ENCODE data around the gene PSPN. TPM values are rescaled to one million over a fixed set of nuclear protein-coding genes. Genes with fewer than 3 reads are reported as not detected.

The PSPN gene
- polyA plus RNA-seq, 1 donor (not counting 4 experiments of a cell fraction or from before 2014, with no cell fraction given), result 0.33 TPM

DNA sequence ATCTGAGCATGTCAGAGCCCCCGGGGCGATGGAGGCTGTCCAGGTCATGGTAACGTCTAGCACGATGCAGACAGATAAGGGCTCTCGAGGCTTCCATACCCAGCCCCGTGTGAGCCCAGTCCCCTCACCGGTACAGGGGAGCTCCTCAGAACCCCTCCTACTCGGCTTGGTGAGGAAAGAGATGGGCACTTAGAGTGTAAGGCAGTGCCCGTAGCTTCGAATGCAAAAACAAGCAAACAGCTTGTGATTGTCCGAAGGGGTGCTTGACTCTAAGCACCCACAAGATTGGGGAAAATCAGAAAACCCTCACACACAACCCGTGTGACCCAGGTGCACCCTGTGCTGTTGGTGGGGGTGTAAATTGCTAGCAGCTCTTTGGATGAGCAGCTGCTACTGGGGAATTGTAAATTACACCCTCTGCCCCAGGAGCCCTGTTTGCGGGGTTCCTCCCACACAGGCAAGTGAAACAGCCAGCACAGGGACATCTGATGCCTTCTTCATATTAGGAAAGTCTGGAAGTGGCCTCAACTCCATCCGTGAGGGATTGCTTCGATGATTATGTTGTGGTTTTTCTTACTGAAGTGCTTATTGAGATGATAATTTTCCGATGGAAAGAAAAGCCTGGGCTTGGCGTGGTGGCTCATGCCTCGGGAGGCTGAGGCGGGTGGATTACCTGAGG lies 918 bp upstream of the PSPN start:
- H4K20me1 ChIP-seq (ENCODE audit: control insufficient read depth, extremely low read depth, insufficient read depth, low read length), result no peaks in the 10 kb centered on the region
- FAIRE-seq, result no peak
- H3K9me1 ChIP-seq (ENCODE audit: control insufficient read depth, extremely low read depth, insufficient read depth, low read length), result no peaks in the 10 kb centered on the region
- TF ChIP-seq, protein P1, sequence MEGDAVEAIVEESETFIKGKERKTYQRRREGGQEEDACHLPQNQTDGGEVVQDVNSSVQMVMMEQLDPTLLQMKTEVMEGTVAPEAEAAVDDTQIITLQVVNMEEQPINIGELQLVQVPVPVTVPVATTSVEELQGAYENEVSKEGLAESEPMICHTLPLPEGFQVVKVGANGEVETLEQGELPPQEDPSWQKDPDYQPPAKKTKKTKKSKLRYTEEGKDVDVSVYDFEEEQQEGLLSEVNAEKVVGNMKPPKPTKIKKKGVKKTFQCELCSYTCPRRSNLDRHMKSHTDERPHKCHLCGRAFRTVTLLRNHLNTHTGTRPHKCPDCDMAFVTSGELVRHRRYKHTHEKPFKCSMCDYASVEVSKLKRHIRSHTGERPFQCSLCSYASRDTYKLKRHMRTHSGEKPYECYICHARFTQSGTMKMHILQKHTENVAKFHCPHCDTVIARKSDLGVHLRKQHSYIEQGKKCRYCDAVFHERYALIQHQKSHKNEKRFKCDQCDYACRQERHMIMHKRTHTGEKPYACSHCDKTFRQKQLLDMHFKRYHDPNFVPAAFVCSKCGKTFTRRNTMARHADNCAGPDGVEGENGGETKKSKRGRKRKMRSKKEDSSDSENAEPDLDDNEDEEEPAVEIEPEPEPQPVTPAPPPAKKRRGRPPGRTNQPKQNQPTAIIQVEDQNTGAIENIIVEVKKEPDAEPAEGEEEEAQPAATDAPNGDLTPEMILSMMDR (optimal IDR thresholded peaks at IDR 0.05 in 1 of 3, IDR thresholded peaks at IDR 0.05 in 1 of 3, conservative IDR thresholded peaks at IDR 0.05 in 1 of 3; ENCODE audit: extremely low read depth in 1 of 3, insufficient read depth in 2 of 3, low read length in 3 of 3), result no peak
- no peak for TF ChIP-seq EZH2 (IDR thresholded peaks at IDR 0.05; ENCODE audit: low read length)
- peaks cover 10% of the 10 kb centered on the region for H3K4me1 ChIP-seq (ENCODE audit: control insufficient read depth, extremely low read depth, insufficient read depth, low read length)
- no peaks in the 10 kb centered on the region for H3K27me3 ChIP-seq (ENCODE audit: control insufficient read depth, extremely low read depth, insufficient read depth, low read length)
- dilution Hi-C loops (cut with MboI; ENCODE audit: extremely low pct_ligation_motif_present, low sequenced_read_pairs), result no loop called here
- no peak overlapping the region for H3K27ac ChIP-seq (ENCODE audit: control insufficient read depth, insufficient read depth, low read length)
- H3K4me3 ChIP-seq (ENCODE audit: control insufficient read depth in 2 of 3, extremely low read depth in 1 of 3, insufficient read depth in 2 of 3, low read depth in 1 of 3, low read length in 3 of 3), result no peak overlapping the region
- H3K36me3 ChIP-seq (ENCODE audit: control insufficient read depth in 2 of 2, extremely low read depth in 1 of 2, insufficient read depth in 2 of 2, low read length in 2 of 2), result peaks cover 16 to 17% of the 10 kb centered on the region in 2 experiments
- no peak overlapping the region for H3K9ac ChIP-seq (ENCODE audit: control insufficient read depth, extremely low read depth, insufficient read depth, low read length)
- no peak for DNase-seq (ENCODE audit: low read depth, low spot score)
- H2AFZ ChIP-seq (ENCODE audit: control insufficient read depth, low read length), result no peak overlapping the region
- H3K79me2 ChIP-seq (ENCODE audit: control insufficient read depth, insufficient read depth, low read length), result no peaks in the 10 kb centered on the region
- no peaks in the 10 kb centered on the region for H3K9me3 ChIP-seq (ENCODE audit: control insufficient read depth, low read depth, low read length)
- no peak overlapping the region for H3K4me2 ChIP-seq (ENCODE audit: control insufficient read depth, extremely low read depth, insufficient read depth, low read depth, low read length)

DNA sequence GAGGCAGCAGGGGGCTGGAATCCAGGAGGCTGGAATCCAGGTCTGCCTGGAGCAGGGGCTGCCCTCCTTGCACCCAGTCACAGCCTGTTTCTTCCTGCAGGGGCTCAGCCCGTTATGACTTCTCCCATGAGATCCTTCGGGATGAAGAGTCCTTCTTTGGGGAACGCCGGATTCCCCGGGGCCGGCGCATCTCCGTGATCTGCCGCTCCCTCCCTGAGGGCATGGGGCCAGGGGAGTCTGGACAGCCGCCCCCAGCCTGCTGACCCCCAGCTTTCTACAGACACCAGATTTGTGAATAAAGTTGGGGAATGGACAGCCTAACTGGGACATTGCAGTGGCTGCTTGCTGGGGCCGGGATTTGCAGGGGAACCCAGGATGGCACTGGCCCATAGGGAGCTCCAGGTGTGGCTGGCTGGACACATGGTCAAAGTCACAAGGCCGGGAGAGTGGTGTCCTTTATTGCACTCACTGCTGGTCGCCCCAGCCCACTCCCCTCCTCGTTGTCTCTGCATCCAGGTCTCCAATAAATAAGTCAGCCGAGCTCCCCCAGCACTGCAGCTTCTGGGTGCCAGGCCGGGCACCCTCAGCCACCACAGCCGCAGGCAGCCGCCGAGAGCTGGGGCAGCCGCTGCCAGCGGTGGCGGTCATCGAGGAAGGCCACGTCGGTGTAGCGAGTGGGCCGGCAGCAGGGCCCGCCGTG lies 872 bp downstream of the PSPN start:
- Histone ChIP-seq H3K4me1 (ENCODE audit: control insufficient read depth, extremely low read depth, insufficient read depth, low read length) (peaks cover 10% of the 10 kb centered on the region), H3K4me2 (ENCODE audit: control insufficient read depth, extremely low read depth, insufficient read depth, low read depth, low read length) (no peak overlapping the region), H3K27ac (ENCODE audit: control insufficient read depth, insufficient read depth, low read length) (no peak overlapping the region), H3K4me3 (ENCODE audit: control insufficient read depth in 2 of 3, extremely low read depth in 1 of 3, insufficient read depth in 2 of 3, low read depth in 1 of 3, low read length in 3 of 3) (no peak overlapping the region), H4K20me1 (ENCODE audit: control insufficient read depth, extremely low read depth, insufficient read depth, low read length) (no peaks in the 10 kb centered on the region), H3K9me1 (ENCODE audit: control insufficient read depth, extremely low read depth, insufficient read depth, low read length) (no peaks in the 10 kb centered on the region), H3K9me3 (ENCODE audit: control insufficient read depth, low read depth, low read length) (no peaks in the 10 kb centered on the region), H3K9ac (ENCODE audit: control insufficient read depth, extremely low read depth, insufficient read depth, low read length) (no peak overlapping the region), H3K27me3 (ENCODE audit: control insufficient read depth, extremely low read depth, insufficient read depth, low read length) (no peaks in the 10 kb centered on the region), H3K79me2 (ENCODE audit: control insufficient read depth, insufficient read depth, low read length) (no peaks in the 10 kb centered on the region), H3K36me3 (ENCODE audit: control insufficient read depth in 2 of 2, extremely low read depth in 1 of 2, insufficient read depth in 2 of 2, low read length in 2 of 2) (peaks cover 3% of the 10 kb centered on the region in 2 experiments), H2AFZ (ENCODE audit: control insufficient read depth, low read length) (no peak overlapping the region)
- dilution Hi-C loops (cut with MboI; ENCODE audit: extremely low pct_ligation_motif_present, low sequenced_read_pairs), result no loop called here
- no peak for TF ChIP-seq EZH2 (IDR thresholded peaks at IDR 0.05; ENCODE audit: low read length)
- TF ChIP-seq, protein P1 (optimal IDR thresholded peaks at IDR 0.05 in 1 of 3, IDR thresholded peaks at IDR 0.05 in 1 of 3, conservative IDR thresholded peaks at IDR 0.05 in 1 of 3; ENCODE audit: extremely low read depth in 1 of 3, insufficient read depth in 2 of 3, low read length in 3 of 3), result no peak
- FAIRE-seq (no peak), DNase-seq (ENCODE audit: low read depth, low spot score) (no peak)

All from keratinocyte (primary cell).